Endothelial cell of umbilical vein (primary cell): ENCODE data around the gene PAIP2. TPM values are rescaled to one million over a fixed set of nuclear protein-coding genes. Genes with fewer than 3 reads are reported as not detected.

Experiments
- BruUV-seq: library from RNA; stranded (reverse); fragments of 400-500 nt; replicated peaks from 2 replicates; lab custom pipeline; 2021; lab: Mats Ljungman, UMichigan
- CTCF ChIA-PET: fragments of 300-600, 350-600 bp; sonication (Branson Sonifier 250); formaldehyde crosslinking; loops from one replicate; lab custom pipeline; 2021; ENCODE audit warnings: antibody characterized with exemption, inconsistent platforms; lab: Charles Lee
- POLR2A ChIA-PET: fragments of 300-600, 350-600 bp; sonication (Branson Sonifier 250); formaldehyde crosslinking; loops from one replicate; lab custom pipeline; 2021; ENCODE audit warnings: antibody characterized with exemption, inconsistent platforms; lab: Charles Lee
- DNase-seq: peaks from one replicate; pipeline ENCODE4 v3.0.0-alpha.2; 2011; ENCODE audit warnings: low read depth, low spot score
- FAIRE-seq: peaks from 2 replicates; lab custom pipeline; 2011; peaks lifted over from hg19 to GRCh38; lab: Jason Lieb, UNC
- H2AFZ ChIP-seq: 2 replicates; pipeline ENCODE4 v1.6.0; 2012; ENCODE audit warnings: low read depth, low read length, control low read depth, inconsistent platforms
- H3K27ac ChIP-seq: 2 replicates; pipeline ENCODE4 v1.5.1; 2011; ENCODE audit warnings: low read depth, mild to moderate bottlenecking, control low read depth, low read length, moderate library complexity; ENCODE audit not compliant: insufficient read depth
- H3K27me3 ChIP-seq, 2 experiments: 2 replicates each; pipeline versions ENCODE4 v1.6.0 to v1.6.1; 2011; ENCODE audit warnings: low read length in 2 of 2, mixed read lengths in 1 of 2; ENCODE audit not compliant: control insufficient read depth in 2 of 2, insufficient read depth in 2 of 2
- H3K36me3 ChIP-seq, 2 experiments: 2 replicates in 1 of 2; 3 replicates in 1 of 2; pipeline ENCODE4 v1.5.1; 2011; ENCODE audit warnings: low read length in 2 of 2, mild to moderate bottlenecking in 1 of 2, moderate library complexity in 1 of 2; ENCODE audit not compliant: control insufficient read depth in 2 of 2, insufficient read depth in 2 of 2; ENCODE audit errors: extremely low read depth in 1 of 2
- H3K4me1 ChIP-seq: 3 replicates; pipeline ENCODE4 v1.5.1; 2011; ENCODE audit warnings: mild to moderate bottlenecking, low read length; ENCODE audit not compliant: control insufficient read depth, insufficient read depth; ENCODE audit errors: extremely low read depth
- H3K4me2 ChIP-seq: 2 replicates; pipeline ENCODE4 v1.6.1; 2011; ENCODE audit warnings: low read length, control low read depth, mixed read lengths; ENCODE audit not compliant: insufficient read depth
- H3K4me3 ChIP-seq, 3 experiments: fragments of 200-600 bp in 1 of 3; sonication (generic), shearing (Covaris generic) in 1 of 3; replicated peaks in 1 of 3; 2 replicates each; pipeline ENCODE4 v1.5.1; 2011 to 2016; ENCODE audit warnings: control low read depth in 3 of 3, low read length in 3 of 3, mild to moderate bottlenecking in 2 of 3, inconsistent platforms in 1 of 3, low read depth in 1 of 3, moderate library complexity in 1 of 3; ENCODE audit not compliant: insufficient read depth in 1 of 3
- H3K79me2 ChIP-seq: 2 replicates; pipeline ENCODE4 v1.6.0; 2012; ENCODE audit warnings: low read length, inconsistent platforms; ENCODE audit not compliant: control insufficient read depth, insufficient read depth
- H3K9ac ChIP-seq: replicated peaks from 2 replicates; pipeline ENCODE3; 2011; ENCODE audit warnings: low read length, control low read depth; ENCODE audit not compliant: insufficient read depth; ENCODE audit errors: extremely low read depth
- H3K9me1 ChIP-seq: replicated peaks from 3 replicates; pipeline ENCODE4 v1.6.0; 2011; ENCODE audit warnings: mild to moderate bottlenecking, low read length; ENCODE audit not compliant: control insufficient read depth, insufficient read depth; ENCODE audit errors: extremely low read depth
- H3K9me3 ChIP-seq: replicated peaks from 2 replicates; pipeline ENCODE4 v1.5.1; 2012; ENCODE audit warnings: low read length, inconsistent platforms; ENCODE audit not compliant: control insufficient read depth, insufficient read depth
- H4K20me1 ChIP-seq: replicated peaks from 2 replicates; pipeline ENCODE3; 2011; ENCODE audit warnings: mild to moderate bottlenecking, low read length; ENCODE audit not compliant: control insufficient read depth, insufficient read depth; ENCODE audit errors: extremely low read depth
- CTCF ChIP-seq, 2 donors: IDR thresholded peaks; 1 replicate in 1 of 2; 2 replicates in 1 of 2; pipeline ENCODE4 v1.5.1; 2011; ENCODE audit warnings: low read length in 2 of 2, mild to moderate bottlenecking in 2 of 2, moderate library complexity in 2 of 2, control low read depth in 1 of 2, inconsistent platforms in 1 of 2, low read depth in 1 of 2; ENCODE audit not compliant: insufficient read depth in 1 of 2; ENCODE audit errors: extremely low read depth in 1 of 2
- EZH2 ChIP-seq: IDR thresholded peaks from 2 replicates; pipeline ENCODE4 v1.6.1; 2012; ENCODE audit warnings: borderline replicate concordance, low read depth, mild to moderate bottlenecking, moderate library complexity, low read length, inconsistent platforms; ENCODE audit not compliant: severe bottlenecking
- FOS ChIP-seq: IDR thresholded peaks from 2 replicates; pipeline ENCODE4 v1.6.1; 2011; ENCODE audit warnings: mild to moderate bottlenecking, low read length, moderate library complexity, borderline replicate concordance; ENCODE audit not compliant: insufficient read depth
- GATA2 ChIP-seq: IDR thresholded peaks from 2 replicates; pipeline ENCODE4 v1.7.0; 2011; ENCODE audit warnings: low read depth, mild to moderate bottlenecking, moderate library complexity, mixed read lengths, low read length; ENCODE audit not compliant: insufficient read length, insufficient read depth
- JUN ChIP-seq: IDR thresholded peaks from 2 replicates; pipeline ENCODE4 v1.6.1; 2011; ENCODE audit warnings: borderline replicate concordance, low read depth; ENCODE audit not compliant: insufficient read length, insufficient read depth
- MAX ChIP-seq: IDR thresholded peaks from 2 replicates; pipeline ENCODE4 v1.6.1; 2011; ENCODE audit not compliant: insufficient read depth, insufficient read length
- MYC ChIP-seq: IDR thresholded peaks from one replicate; pipeline ENCODE4 v1.6.1; 2011; ENCODE audit warnings: mild to moderate bottlenecking, low read depth, low read length
- POLR2A ChIP-seq: IDR thresholded peaks from 2 replicates; pipeline ENCODE4 v1.6.1; 2012; ENCODE audit warnings: low read depth, mild to moderate bottlenecking, control low read depth, low read length
- POLR2AphosphoS5 ChIP-seq: IDR thresholded peaks from 2 replicates; pipeline ENCODE4 v1.6.1; 2012; ENCODE audit warnings: low read depth, mild to moderate bottlenecking, control low read depth, low read length, moderate library complexity; ENCODE audit not compliant: insufficient read depth
- dilution Hi-C: fragments of 300-500 bp; cut with MboI; formaldehyde crosslinking; loops from one replicate; pipeline ENCODE4 v1.15.0; 2019; ENCODE audit warnings: low sequenced_read_pairs; ENCODE audit not compliant: extremely low pct_ligation_motif_present
- intact Hi-C: fragments of 100-400 bp; cut with micrococcal nuclease; formaldehyde crosslinking; loops from one replicate; pipeline ENCODE4 v1.10.0; 2022
- polyA plus RNA-seq, 4 experiments: library from polyadenylated mRNA; depleted of rRNA in 3 of 4; stranded (reverse) in 3 of 4; unstranded in 1 of 4; fragments of >200 nt; gene quantifications; 2 replicates each; pipeline versions ENCODE4 v1.2.1 to v1.2.3, GENCODE V29; 2011 to 2012; ENCODE audit warnings: missing spikeins in 1 of 4
- total RNA-seq: library from RNA; stranded (reverse); gene quantifications from 2 replicates; pipeline ENCODE4 v1.2.3, GENCODE V29; 2021

The PAIP2 gene
- total and polyA plus RNA-seq, 2 donors (not counting 3 experiments of a cell fraction or from before 2014, with no cell fraction given), result 52.1 to 80.4 TPM

GRCh38 chr5:139394654-139395566 is 53.3 kb downstream of the PAIP2 start, which contains the start of gene PROB1:
Gene PROB1, minus strand, starts transcription at chr5:139395104. Its CDS starts 23 bp downstream, at chr5:139395081.
- peak within 1 kb of the TSS; percentile 64 for H2AFZ ChIP-seq
- no peaks in the 10 kb centered on the region for H3K36me3 ChIP-seq
- H3K4me3 ChIP-seq, result peak within 1 kb of the TSS in 1 of 3 experiments; percentile 35
- H3K9me3 ChIP-seq, result no peaks in the 10 kb centered on the region
- H3K9ac ChIP-seq, result no peak within 1 kb of the TSS
- peak within 1 kb of the TSS; percentile 52 for H3K4me2 ChIP-seq
- peaks cover 6% of the 10 kb centered on the region for H3K4me1 ChIP-seq
- peaks cover 7 to 14% of the 10 kb centered on the region in 2 experiments for H3K27me3 ChIP-seq
- H3K79me2 ChIP-seq, result no peaks in the 10 kb centered on the region
- intact Hi-C loops (loop anchor here (5.0 kb wide), 1 partner anchor 103 kb away; the partner anchor contains the start of gene MATR3), dilution Hi-C loops (no loop called here)
- H3K9me1 ChIP-seq, result no peaks in the 10 kb centered on the region
- DNase-seq, result no peak
- ChIA-PET POLR2A (no interaction called here), CTCF (interaction anchor here (0.5 to 1.0 kb wide), 2 partner anchors 8 to 1419 kb away, joined by 3 read pairs; no protein-coding TSS in a partner anchor)
- no peaks in the 10 kb centered on the region for H4K20me1 ChIP-seq
- H3K27ac ChIP-seq, result no peak within 1 kb of the TSS
- no peak for FAIRE-seq
- BruUV-seq, result no TSS peak
- TF ChIP-seq MYC, result no peak
- TF ChIP-seq EZH2, result peak; percentile 39

- peaks cover 6% of the 10 kb centered on the region for H3K4me1 ChIP-seq
- H2AFZ ChIP-seq, result no peak overlapping the region
- H3K27me3 ChIP-seq, result peaks cover 7 to 14% of the 10 kb centered on the region in 2 experiments
- no peak for DNase-seq
- dilution Hi-C loops, result no loop called here
- no peak overlapping the region for H3K9ac ChIP-seq
- no peak overlapping the region for H3K4me3 ChIP-seq
- intact Hi-C loops, result no loop called here
- H3K4me2 ChIP-seq, result no peak overlapping the region
- no TSS peak for BruUV-seq
- CTCF ChIA-PET, result interaction anchor here (1.2 kb wide), 1 partner anchor 10 kb away, joined by 3 read pairs; no protein-coding TSS in a partner anchor
- H3K27ac ChIP-seq, result no peak overlapping the region
- H3K79me2 ChIP-seq, result no peaks in the 10 kb centered on the region
- FAIRE-seq, result no peak
- no peaks in the 10 kb centered on the region for H3K9me1 ChIP-seq
- H3K36me3 ChIP-seq, result no peaks in the 10 kb centered on the region
- POLR2A ChIA-PET, result interaction anchor here (0.6 kb wide), 1 partner anchor 854 kb away, joined by 6 read pairs; no protein-coding TSS in a partner anchor
- no peaks in the 10 kb centered on the region for H3K9me3 ChIP-seq
- TF ChIP-seq POLR2AphosphoS5 (no peak), POLR2A (no peak), MYC (no peak), MAX (no peak), JUN (no peak), GATA2 (no peak), FOS (no peak), EZH2 (no peak), CTCF (IDR thresholded peaks at IDR 0.05; ENCODE audit: extremely low read depth in 1 of 2, insufficient read depth in 1 of 2, low read depth in 1 of 2, low read length in 2 of 2) (no peak)
- H4K20me1 ChIP-seq, result no peaks in the 10 kb centered on the region
Observed at GRCh38 chr5:139395844-139396640, 54.4 kb downstream of the PAIP2 start.
